IMR-90 (cell line): ENCODE data around the gene TNFRSF13B. TPM values are rescaled to one million over a fixed set of nuclear protein-coding genes. Genes with fewer than 3 reads are reported as not detected.
"Not testable (repeated sequence)": the region's sequence is repeated elsewhere in the genome, so short reads cannot be mapped to it uniquely, and the experiment has no call there.

ENCODE experiments used
- ATAC-seq: fragments of 200-7000 bp; cut with Tn5 transposase; 2 replicates; pipeline ENCODE4 v1.9.1; 2020; ENCODE audit warnings: low read depth, mild to moderate bottlenecking, moderate library complexity
- BruUV-seq: library from RNA; stranded (reverse); fragments of 400-500 nt; replicated peaks from 2 replicates; lab custom pipeline; 2021; lab: Mats Ljungman, UMichigan
- CTCF ChIA-PET: fragments of 300-600 bp; formaldehyde crosslinking; extraction: SDS; loops from one replicate; lab custom pipeline; 2021; ENCODE audit warnings: antibody characterized with exemption; lab: Yijun Ruan, JAX
- POLR2A ChIA-PET: fragments of 300-600 bp; sonication (Branson Sonifier 250); formaldehyde crosslinking; loops from one replicate; lab custom pipeline; 2022; ENCODE audit warnings: antibody characterized with exemption; ENCODE audit not compliant: unreplicated experiment; lab: Charles Lee
- DNase-seq: peaks from one replicate; pipeline ENCODE4 v3.0.0; 2013
- H2AFZ ChIP-seq: replicated peaks from 2 replicates; pipeline ENCODE3; 2013; ENCODE audit warnings: low read length, mild to moderate bottlenecking; ENCODE audit not compliant: poor library complexity
- H2AK5ac ChIP-seq: 2 replicates; pipeline ENCODE4 v1.6.1; 2013; ENCODE audit warnings: low read depth, low read length, inconsistent platforms
- H2AK9ac ChIP-seq: replicated peaks from 2 replicates; pipeline ENCODE3; 2013; ENCODE audit warnings: mild to moderate bottlenecking, low read depth, low read length, moderate library complexity; ENCODE audit not compliant: poor library complexity
- H2BK120ac ChIP-seq: 2 replicates; pipeline ENCODE4 v1.6.1; 2013; ENCODE audit warnings: low read depth, low read length, inconsistent platforms
- H2BK15ac ChIP-seq: 3 replicates; pipeline ENCODE4 v1.6.1; 2013; ENCODE audit warnings: low read depth, low read length, inconsistent platforms
- H2BK20ac ChIP-seq: 2 replicates; pipeline ENCODE4 v1.6.1; 2013; ENCODE audit warnings: low read depth, mild to moderate bottlenecking, inconsistent platforms, low read length, moderate library complexity
- H2BK5ac ChIP-seq: 2 replicates; pipeline ENCODE4 v1.6.1; 2013; ENCODE audit warnings: mild to moderate bottlenecking, low read depth, low read length, inconsistent platforms; ENCODE audit not compliant: poor library complexity, severe bottlenecking
- H3K14ac ChIP-seq: replicated peaks from 2 replicates; pipeline ENCODE4 v1.6.1; 2013; ENCODE audit warnings: low read depth, low read length, inconsistent platforms
- H3K18ac ChIP-seq: 2 replicates; pipeline ENCODE4 v1.6.1; 2013; ENCODE audit warnings: low read depth, low read length, control low read depth
- H3K23ac ChIP-seq: 2 replicates; pipeline ENCODE4 v1.6.1; 2013; ENCODE audit warnings: low read depth, low read length, inconsistent platforms
- H3K27ac ChIP-seq: 2 replicates; pipeline ENCODE4 v1.5.1; 2013; ENCODE audit warnings: mild to moderate bottlenecking, control low read depth, low read length; ENCODE audit not compliant: insufficient read depth
- H3K27me3 ChIP-seq: 2 replicates; pipeline ENCODE4 v1.6.1; 2013; ENCODE audit warnings: low read length; ENCODE audit not compliant: control insufficient read depth, insufficient read depth
- H3K36me3 ChIP-seq: 2 replicates; pipeline ENCODE4 v1.6.1; 2013; ENCODE audit warnings: low read length, mixed read lengths; ENCODE audit not compliant: control insufficient read depth, insufficient read depth
- H3K4ac ChIP-seq: 2 replicates; pipeline ENCODE4 v1.6.1; 2013; ENCODE audit warnings: low read depth, low read length, inconsistent platforms
- H3K4me1 ChIP-seq: 2 replicates; pipeline ENCODE4 v1.6.1; 2013; ENCODE audit warnings: low read length, mixed read lengths; ENCODE audit not compliant: control insufficient read depth, insufficient read depth
- H3K4me2 ChIP-seq: 2 replicates; pipeline ENCODE4 v1.6.1; 2013; ENCODE audit warnings: low read depth, mild to moderate bottlenecking, control low read depth, low read length, moderate library complexity
- H3K4me3 ChIP-seq: 2 replicates; pipeline ENCODE4 v1.5.1; 2013; ENCODE audit warnings: low read depth, mild to moderate bottlenecking, control low read depth, low read length, moderate library complexity; ENCODE audit not compliant: insufficient read depth
- H3K56ac ChIP-seq: 2 replicates; pipeline ENCODE4 v1.6.1; 2013; ENCODE audit warnings: low read length, inconsistent platforms; ENCODE audit not compliant: insufficient read depth; ENCODE audit errors: extremely low read depth
- H3K79me1 ChIP-seq, 2 experiments: 2 replicates each; pipeline ENCODE4 v1.6.1; 2013; ENCODE audit warnings: low read length in 2 of 2, inconsistent platforms in 1 of 2, low read depth in 1 of 2
- H3K9ac ChIP-seq: 2 replicates; pipeline ENCODE4 v1.6.1; 2013; ENCODE audit warnings: low read depth, low read length, control low read depth
- H3K9me1 ChIP-seq: 2 replicates; pipeline ENCODE4 v1.6.1; 2013; ENCODE audit warnings: low read length, inconsistent platforms; ENCODE audit not compliant: insufficient read depth
- H3K9me3 ChIP-seq: 2 replicates; pipeline ENCODE4 v1.6.1; 2013; ENCODE audit warnings: low read length; ENCODE audit not compliant: control insufficient read depth, insufficient read depth
- H4K20me1 ChIP-seq: 2 replicates; pipeline ENCODE4 v1.6.1; 2013; ENCODE audit warnings: low read length, inconsistent platforms; ENCODE audit not compliant: insufficient read depth
- H4K5ac ChIP-seq: 2 replicates; pipeline ENCODE4 v1.6.1; 2013; ENCODE audit warnings: mild to moderate bottlenecking, low read depth, low read length, control low read depth
- H4K8ac ChIP-seq, 2 experiments: 2 replicates each; pipeline ENCODE4 v1.6.1; 2013; ENCODE audit warnings: low read depth in 2 of 2, low read length in 2 of 2, control low read depth in 1 of 2, inconsistent platforms in 1 of 2
- H4K91ac ChIP-seq: 2 replicates; pipeline ENCODE4 v1.6.1; 2013; ENCODE audit warnings: low read depth, low read length, inconsistent platforms; ENCODE audit not compliant: insufficient read depth
- WGBS, 2 experiments: methylation state at CpG; one replicate each; pipeline versions ENCODE4 v1.1.5 to v1.1.7; 2013; ENCODE audit warnings: missing lambda C conversion rate in 2 of 2; ENCODE audit not compliant: insufficient read length in 1 of 2; ENCODE audit errors: extremely low coverage in 2 of 2; 5-methylcytosine and 5-hydroxymethylcytosine counted together
- dilution Hi-C: fragments of 300-500 bp; cut with HindIII; formaldehyde crosslinking; loops from one replicate; pipeline ENCODE4 v1.14.3; 2018; ENCODE audit warnings: low sequenced_read_pairs; ENCODE audit not compliant: unreplicated experiment
- in situ Hi-C: fragments of 300-500 bp; cut with MboI; formaldehyde crosslinking; loops from 3 replicates; pipeline ENCODE4 v1.14.3; 2019; ENCODE audit warnings: low sequenced_read_pairs, inconsistent platforms, mixed read lengths
- intact Hi-C: fragments of 100-400 bp; cut with micrococcal nuclease; formaldehyde crosslinking; loops from 2 replicates; pipeline ENCODE4 v1.10.0; 2022
- polyA plus RNA-seq, 3 experiments: library from polyadenylated mRNA; depleted of rRNA; stranded (reverse); fragments of >200 nt; gene quantifications; 2 replicates each; pipeline ENCODE4 v1.2.3, GENCODE V29; 2012; ENCODE audit warnings: low replicate concordance in 1 of 3
- total RNA-seq: library from RNA; depleted of rRNA; stranded (reverse); fragments of >200 nt; gene quantifications from 2 replicates; pipeline ENCODE4 v1.2.3, GENCODE V29; 2012

Gene TNFRSF13B
- total and polyA plus RNA-seq, 2 of the 4 experiments (the other 2 are of a cell fraction): not detected

GRCh38 chr17:16961022-16961421 lies 10.9 kb downstream of the TNFRSF13B start:
- no CpG with 5 or more reads among the region's 2 CpGs for WGBS, 2 experiments
- BruUV-seq, H4K20me1 ChIP-seq, H3K4me1 ChIP-seq, H4K8ac ChIP-seq, H4K91ac ChIP-seq, in situ Hi-C loops, POLR2A ChIA-PET, H3K27ac ChIP-seq, H3K14ac ChIP-seq, H3K9me1 ChIP-seq, H2AFZ ChIP-seq, H3K56ac ChIP-seq, H3K4me3 ChIP-seq, CTCF ChIA-PET, H4K5ac ChIP-seq, intact Hi-C loops, H3K18ac ChIP-seq, H2BK5ac ChIP-seq, ATAC-seq, H2AK5ac ChIP-seq, H2BK20ac ChIP-seq, H2AK9ac ChIP-seq, H2BK15ac ChIP-seq, DNase-seq, H3K23ac ChIP-seq, H3K4ac ChIP-seq, H3K9me3 ChIP-seq, dilution Hi-C loops, H3K4me2 ChIP-seq, H2BK120ac ChIP-seq, H3K36me3 ChIP-seq, H3K9ac ChIP-seq, H3K79me1 ChIP-seq: not testable (repeated sequence)
- H3K27me3 ChIP-seq: peaks cover 21% of the 10 kb centered on the region

- H2BK120ac ChIP-seq, POLR2A ChIA-PET, H3K4me3 ChIP-seq, H3K36me3 ChIP-seq, H2AK9ac ChIP-seq, H3K9ac ChIP-seq, H4K8ac ChIP-seq, H3K56ac ChIP-seq, H3K4ac ChIP-seq, H3K14ac ChIP-seq, DNase-seq, H2BK15ac ChIP-seq, H4K5ac ChIP-seq, H3K18ac ChIP-seq, H4K20me1 ChIP-seq, H2AFZ ChIP-seq, H3K9me1 ChIP-seq, H3K4me1 ChIP-seq, dilution Hi-C loops, in situ Hi-C loops, ATAC-seq, H3K79me1 ChIP-seq, BruUV-seq, intact Hi-C loops, H3K23ac ChIP-seq, H3K27ac ChIP-seq, H2AK5ac ChIP-seq, H2BK20ac ChIP-seq, CTCF ChIA-PET, H2BK5ac ChIP-seq, H4K91ac ChIP-seq, H3K4me2 ChIP-seq: not testable (repeated sequence)
- 29% methylated on average over 1 of the region's 6 CpGs; no CpG with 5 or more reads in 1 of the 2 experiments for WGBS, 2 experiments
- peaks cover 13% of the 10 kb centered on the region for H3K9me3 ChIP-seq
- peaks cover 32% of the 10 kb centered on the region for H3K27me3 ChIP-seq
These were observed 16.9 kb downstream of the TNFRSF13B start for GRCh38 chr17:16955011-16955410.
